Gastroesophageal sphincter (tissue), 3 donors: Measurements from ENCODE around the gene HES4.

Experiments
- CTCF ChIP-seq, 4 experiments: fragments of 200-600 bp in 2 of 4; fragments of 450-650 bp in 2 of 4; sonication (generic) in 1 of 4; IDR thresholded peaks; one replicate each; pipeline ENCODE4 v1.5.1; 2017 to 2019; ENCODE audit warnings: antibody characterized with exemption in 4 of 4, mild to moderate bottlenecking in 2 of 4, moderate library complexity in 2 of 4
- POLR2A ChIP-seq, 2 donors: fragments of 450-650 bp; IDR thresholded peaks; one replicate each; pipeline ENCODE4 v1.6.1; 2017; ENCODE audit warnings: antibody characterized with exemption in 2 of 2, mild to moderate bottlenecking in 2 of 2, moderate library complexity in 1 of 2

- TF ChIP-seq POLR2A (IDR thresholded peaks at IDR 0.05) (no peak), CTCF (IDR thresholded peaks at IDR 0.05) (no peak)
These were observed 7.5 kb downstream of the HES4 start for GRCh38 chr1:992362-992761.
